HTR-8/SVneo (cell line): ENCODE measurements around the gene NEMF.
"Not testable (repeated sequence)": the region's sequence is repeated elsewhere in the genome, so short reads cannot be mapped to it uniquely, and the experiment has no call there.

Experiments used
- DNase-seq: peaks from one replicate; pipeline ENCODE4 v3.0.0; 2011; ENCODE audit warnings: low spot score, mixed read lengths; ENCODE audit not compliant: insufficient read length
- FAIRE-seq: peaks from 2 replicates; lab custom pipeline; 2011; peaks lifted over from hg19 to GRCh38; lab: Jason Lieb, UNC

The NEMF gene

DNA sequence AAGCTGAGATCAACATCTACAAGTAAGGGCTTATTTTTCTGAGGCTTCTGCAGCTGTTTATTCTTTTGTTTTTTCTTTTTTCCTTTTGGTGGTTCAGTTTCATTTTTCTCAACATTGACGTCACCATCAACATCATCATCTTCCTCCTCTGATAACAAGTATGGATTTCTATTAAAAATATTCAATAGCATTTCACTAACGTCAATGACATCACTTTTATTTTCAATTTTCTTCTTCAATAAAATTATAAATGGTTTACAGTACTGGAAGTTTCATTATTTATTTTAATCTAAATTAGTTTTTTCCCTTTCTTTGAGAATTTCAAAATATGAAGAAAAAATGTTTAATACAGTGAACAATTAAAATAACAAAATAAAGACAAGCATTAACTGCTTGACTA is 23.9 kb downstream of the NEMF start:
- FAIRE-seq (no peak), DNase-seq (no peak)

- no peak for DNase-seq
- FAIRE-seq, result no peak
Observed at GRCh38 chr14:49820176-49820575, 32.4 kb downstream of the NEMF start.

- FAIRE-seq (no peak), DNase-seq (no peak)
Observed at GRCh38 chr14:49816844-49817243, 35.7 kb downstream of the NEMF start.

- not testable (repeated sequence) for DNase-seq
Observed at GRCh38 chr14:49816118-49816517, 36.5 kb downstream of the NEMF start.

GRCh38 chr14:49808780-49809179 is 43.8 kb downstream of the NEMF start:
- FAIRE-seq (no peak), DNase-seq (no peak)

More at GRCh38 chr14:49816118-49816517, 36.5 kb downstream of the NEMF start:
- not testable (repeated sequence) for FAIRE-seq

- FAIRE-seq (no peak), DNase-seq (no peak)
Observed at GRCh38 chr14:49796025-49796424, 56.6 kb downstream of the NEMF start.

- FAIRE-seq (no peak), DNase-seq (no peak)
Observed at GRCh38 chr14:49792618-49793017, 60.0 kb downstream of the NEMF start.

DNA sequence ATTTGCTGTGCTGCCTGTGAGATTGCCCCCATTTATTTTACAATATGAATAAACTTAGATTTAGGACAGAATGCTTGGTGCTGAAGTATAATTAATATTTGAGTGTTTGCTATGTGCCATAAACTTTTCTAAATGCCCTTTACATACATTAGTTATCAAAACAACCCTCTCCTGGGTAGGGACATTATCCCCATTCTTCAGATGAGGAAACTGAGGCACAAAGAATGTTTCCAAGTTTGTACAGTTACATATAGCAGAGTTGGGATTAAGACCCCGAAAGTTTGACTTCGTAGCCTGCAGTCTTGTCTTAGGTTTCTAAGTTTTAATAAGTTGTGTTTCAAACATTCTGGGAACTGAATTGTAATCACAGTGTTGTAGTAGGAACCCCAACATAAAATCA is 66.3 kb downstream of the NEMF start:
- FAIRE-seq (no peak), DNase-seq (no peak)

GRCh38 chr14:49783394-49784014 is 69.1 kb downstream of the NEMF start:
- DNase-seq, result no peak
- FAIRE-seq, result no peak

DNA sequence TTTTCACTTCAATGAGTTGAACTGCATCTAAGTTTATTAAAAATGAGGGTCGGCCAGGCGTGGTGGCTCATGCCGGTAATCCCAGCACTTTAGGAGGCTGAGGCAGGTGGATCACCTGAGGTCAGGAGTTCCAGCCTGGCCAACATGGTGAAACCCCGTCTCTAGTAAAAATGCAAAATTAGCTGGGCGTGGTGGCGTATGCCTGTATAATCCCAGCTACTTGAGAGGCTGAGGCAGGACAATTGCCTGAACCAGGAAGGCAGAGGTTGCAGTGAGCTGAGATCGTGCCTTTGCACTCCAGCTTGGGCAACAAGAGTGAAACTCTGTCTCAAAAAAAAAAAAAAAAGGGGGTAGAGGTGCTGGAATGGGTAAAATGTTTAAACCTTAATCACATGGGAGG is 71.5 kb downstream of the NEMF start:
- FAIRE-seq, DNase-seq: not testable (repeated sequence)

GRCh38 chr14:49778421-49778820 is 74.2 kb downstream of the NEMF start:
- FAIRE-seq (no peak), DNase-seq (no peak)

DNA sequence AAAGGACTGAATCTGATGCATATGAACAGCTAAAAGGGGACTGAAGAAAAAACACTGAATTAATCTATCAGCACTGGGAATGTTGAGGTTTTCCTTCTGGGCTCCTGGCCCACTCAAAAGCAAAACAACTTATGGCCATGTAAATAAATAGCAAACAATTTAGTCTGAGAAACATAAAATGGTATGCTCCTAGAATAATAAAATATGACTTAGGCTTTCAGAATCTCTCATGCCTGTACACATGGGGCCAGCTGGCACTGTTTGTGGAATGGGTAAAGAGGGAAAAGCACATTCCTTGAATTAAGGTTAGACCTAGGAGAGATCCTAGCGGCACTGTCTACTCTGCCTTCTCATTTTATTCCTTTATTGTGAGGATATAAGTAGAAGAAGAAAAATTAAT is 78.5 kb downstream of the NEMF start:
- FAIRE-seq (no peak), DNase-seq (no peak)

- FAIRE-seq, DNase-seq: not testable (repeated sequence)
Observed at GRCh38 chr14:49771691-49772090, 80.9 kb downstream of the NEMF start.

DNA sequence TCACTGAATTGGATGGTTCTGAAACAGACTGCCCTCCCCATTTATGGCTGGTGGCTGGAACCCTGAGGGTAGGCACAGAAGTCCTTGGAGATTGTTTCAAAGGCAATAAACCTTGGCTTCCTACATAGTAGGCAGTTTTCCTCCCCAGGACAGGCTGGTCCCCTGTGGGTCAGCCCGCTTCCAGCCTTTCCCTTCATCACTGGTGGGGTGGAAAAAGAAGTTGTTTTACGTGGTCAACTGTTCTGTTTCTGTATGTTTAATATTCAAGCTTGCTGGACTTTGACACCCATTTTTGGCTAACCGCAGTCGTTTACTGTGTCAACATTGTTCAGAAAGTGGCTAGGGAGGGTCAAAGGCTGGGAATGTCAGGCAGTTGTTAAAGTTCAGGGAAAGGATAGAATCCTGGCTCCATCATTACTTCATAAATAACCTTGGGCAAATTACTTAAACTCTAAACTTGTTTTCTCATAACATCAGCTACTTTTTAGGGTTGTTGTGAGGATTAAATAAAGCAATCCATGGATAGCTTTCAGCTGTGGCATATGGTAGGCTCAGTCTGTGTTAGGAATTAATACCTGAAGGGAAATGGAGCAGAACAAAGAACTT is 82.3 kb downstream of the NEMF start:
- FAIRE-seq (no peak), DNase-seq (no peak)

- FAIRE-seq, result no peak
- DNase-seq, result no peak
Observed at GRCh38 chr14:49769581-49770211, 82.9 kb downstream of the NEMF start.

DNA sequence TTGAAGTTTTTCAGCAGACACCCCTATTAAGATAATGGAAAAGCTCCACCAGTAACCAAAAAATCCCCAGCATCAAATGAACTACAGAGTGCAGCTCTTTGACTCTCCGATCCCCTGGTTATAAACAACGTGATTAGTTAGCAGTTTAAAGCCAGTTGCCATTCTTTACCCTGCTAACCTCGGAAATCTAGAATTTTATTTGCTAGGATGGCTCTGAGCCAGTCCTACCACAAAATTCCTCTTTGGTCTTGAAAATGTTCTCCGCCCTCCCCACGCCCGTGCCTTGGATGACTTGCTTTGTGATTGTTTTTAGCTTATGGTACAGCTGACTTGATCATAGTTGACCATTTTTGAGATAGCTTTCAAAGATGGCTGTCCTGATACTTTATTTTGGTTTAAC is 83.4 kb downstream of the NEMF start:
- no peak for DNase-seq
- FAIRE-seq, result no peak

- peak; percentile 42 for DNase-seq
- peak; percentile 36 for FAIRE-seq
Observed at GRCh38 chr14:49768301-49769121, 84.1 kb downstream of the NEMF start.

- FAIRE-seq, result peak; percentile 62
- peak; percentile 78 for DNase-seq
Observed at GRCh38 chr14:49767571-49768300, 84.9 kb downstream of the NEMF start, which contains the start of gene KLHDC2. Gene KLHDC2, plus strand, starts transcription at chr14:49768153. Its CDS starts 316 bp downstream, at chr14:49768469.

DNA sequence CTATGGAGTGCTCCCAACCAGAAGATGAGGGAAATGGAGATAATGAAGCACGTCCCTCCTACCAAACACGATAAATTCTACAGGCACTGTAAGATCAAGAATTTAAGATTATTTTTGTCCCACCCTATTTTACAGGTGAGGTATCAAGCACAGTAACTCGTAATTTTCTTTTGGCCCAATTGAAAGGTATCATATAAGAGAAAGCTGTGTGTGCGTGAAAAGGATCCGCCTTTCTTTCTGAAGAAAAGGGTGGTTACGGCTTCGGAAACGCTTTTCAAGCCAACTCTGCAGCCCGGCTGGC is 85.4 kb downstream of the NEMF start:
- FAIRE-seq, result no peak
- DNase-seq, result no peak

DNA sequence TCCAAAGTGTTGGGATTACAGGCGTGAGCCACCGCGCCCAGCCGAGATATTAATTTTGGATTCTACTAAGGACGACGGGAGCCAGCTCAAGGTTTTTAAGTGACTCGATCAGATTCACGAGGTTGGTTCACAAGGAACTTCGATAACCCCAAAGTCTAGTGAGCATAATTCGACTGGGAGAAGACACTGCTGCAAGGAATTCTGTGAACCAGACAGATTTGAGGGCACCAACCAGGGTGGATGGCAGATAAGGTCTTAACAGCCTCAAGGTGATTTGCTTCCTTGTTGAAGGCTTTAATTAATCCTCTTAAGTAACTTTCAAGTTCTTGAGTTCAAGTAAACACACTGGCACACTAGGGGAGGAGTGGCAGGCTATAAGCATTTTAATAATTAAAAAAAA is 85.7 kb downstream of the NEMF start:
- DNase-seq (no peak), FAIRE-seq (no peak)
